HepG2 (cell line): ENCODE data around the gene IBA57. TPM values are rescaled to one million over a fixed set of nuclear protein-coding genes. Genes with fewer than 3 reads are reported as not detected.

Source experiments
- ATF1 ChIP-seq: IDR thresholded peaks from 2 replicates; pipeline ENCODE4 v1.6.1; 2016; ENCODE audit warnings: mild to moderate bottlenecking, control low read depth
- CENPX ChIP-seq: sonication (generic); formaldehyde crosslinking; IDR thresholded peaks from 2 replicates; pipeline ENCODE4 v1.9.0; 2021; ENCODE audit warnings: mild to moderate bottlenecking, missing genetic modification reagents, moderate library complexity
- ESRRA ChIP-seq: sonication (generic); formaldehyde crosslinking; IDR thresholded peaks from 2 replicates; pipeline ENCODE4 v1.5.1; 2020; ENCODE audit warnings: mild to moderate bottlenecking, low read depth, missing genetic modification reagents
- EZH2 ChIP-seq: conservative IDR thresholded peaks from 2 replicates; pipeline ENCODE4 v1.6.1; 2012; ENCODE audit warnings: mild to moderate bottlenecking, low read depth, low read length, moderate library complexity
- HMG20A ChIP-seq: IDR thresholded peaks from 2 replicates; pipeline ENCODE4 v1.6.1; 2016; ENCODE audit warnings: borderline replicate concordance
- MBD4 ChIP-seq: IDR thresholded peaks from 2 replicates; pipeline ENCODE4 v1.6.1; 2012; ENCODE audit warnings: low read length, inconsistent platforms, borderline replicate concordance
- SP140L ChIP-seq: sonication (generic); formaldehyde crosslinking; IDR thresholded peaks from 2 replicates; pipeline ENCODE4 v1.4.0; 2020; ENCODE audit warnings: missing genetic modification reagents, borderline replicate concordance
- TARDBP ChIP-seq: sonication (generic); formaldehyde crosslinking; IDR thresholded peaks from 2 replicates; pipeline ENCODE4 v1.8.0; 2022; ENCODE audit warnings: mild to moderate bottlenecking, missing genetic modification reagents
- TCF12 ChIP-seq, 2 experiments: fragments of 450-650 bp in 1 of 2; sonication (generic) in 1 of 2; formaldehyde crosslinking in 1 of 2; IDR thresholded peaks; 2 replicates each; pipeline versions ENCODE4 v1.6.1 to v1.8.0; 2017 to 2022; ENCODE audit warnings: antibody characterized with exemption in 1 of 2, mild to moderate bottlenecking in 1 of 2, missing genetic modification reagents in 1 of 2, moderate library complexity in 1 of 2
- ZFP1 ChIP-seq: IDR thresholded peaks from 2 replicates; pipeline ENCODE4 v1.6.1; 2016
- ZNF225 ChIP-seq: sonication (generic); formaldehyde crosslinking; IDR thresholded peaks from 2 replicates; pipeline ENCODE4 v1.4.0; 2020; ENCODE audit warnings: mild to moderate bottlenecking, missing genetic modification reagents
- ZNF282 ChIP-seq: fragments of 450-650 bp; IDR thresholded peaks from 2 replicates; pipeline ENCODE4 v1.6.1; 2018; ENCODE audit not compliant: partially characterized antibody
- ZNF333 ChIP-seq: sonication (generic); formaldehyde crosslinking; IDR thresholded peaks from 2 replicates; pipeline ENCODE4 v1.4.0; 2020; ENCODE audit warnings: mild to moderate bottlenecking, missing genetic modification reagents, borderline replicate concordance
- ZNF562 ChIP-seq: sonication (generic); formaldehyde crosslinking; IDR thresholded peaks from 2 replicates; pipeline ENCODE4 v1.8.0; 2022; ENCODE audit warnings: missing genetic modification reagents, borderline replicate concordance
- ZSCAN12 ChIP-seq: sonication (generic); formaldehyde crosslinking; IDR thresholded peaks from 2 replicates; pipeline ENCODE4 v1.9.0; 2021; ENCODE audit warnings: mild to moderate bottlenecking, missing genetic modification reagents
- polyA plus RNA-seq, 8 experiments: library from polyadenylated mRNA; depleted of rRNA in 3 of 8; stranded (reverse) in 7 of 8; unstranded in 1 of 8; fragments of >200 nt; fragmentation: Illumina TruSeq in 4 of 8; extraction: Trizol in 4 of 8; gene quantifications; 2 replicates each; pipeline versions ENCODE4 v1.2.1 to v1.2.3, GENCODE V29; 2011 to 2016; ENCODE audit warnings: low read depth in 4 of 8, missing spikeins in 1 of 8, mixed read lengths in 1 of 8; ENCODE audit not compliant: insufficient read depth in 1 of 8
- total RNA-seq, 5 experiments: library from RNA; depleted of rRNA; stranded (reverse); fragments of >200 nt; fragmentation: Illumina TruSeq; extraction: Trizol; gene quantifications; 2 replicates each; pipeline ENCODE4 v1.2.3, GENCODE V29; 2016; ENCODE audit warnings: low read depth in 1 of 5
- TF ChIP-seq, protein P1 (sequence below): sonication (generic); formaldehyde crosslinking; IDR thresholded peaks from 2 replicates; pipeline ENCODE4 v1.4.0; 2020; ENCODE audit warnings: mild to moderate bottlenecking, missing genetic modification reagents
- TF ChIP-seq, protein P2 (sequence below), 2 experiments: fragments of 450-650 bp in 1 of 2; sonication (generic) in 1 of 2; formaldehyde crosslinking in 1 of 2; IDR thresholded peaks; 2 replicates each; pipeline versions ENCODE4 v1.6.1 to v1.8.0; 2016 to 2022; ENCODE audit warnings: antibody characterized with exemption in 1 of 2, mild to moderate bottlenecking in 1 of 2, missing genetic modification reagents in 1 of 2
- TF ChIP-seq, protein P3 (sequence below): sonication (generic); formaldehyde crosslinking; IDR thresholded peaks from 2 replicates; pipeline ENCODE4 v1.8.0; 2022; ENCODE audit warnings: mild to moderate bottlenecking, missing genetic modification reagents, moderate library complexity

The IBA57 gene
- total and polyA plus RNA-seq, 2 of the 13 experiments (the other 11 are each of a cell fraction or from before 2014, with no cell fraction given) = 2.3 to 10.2 TPM

DNA sequence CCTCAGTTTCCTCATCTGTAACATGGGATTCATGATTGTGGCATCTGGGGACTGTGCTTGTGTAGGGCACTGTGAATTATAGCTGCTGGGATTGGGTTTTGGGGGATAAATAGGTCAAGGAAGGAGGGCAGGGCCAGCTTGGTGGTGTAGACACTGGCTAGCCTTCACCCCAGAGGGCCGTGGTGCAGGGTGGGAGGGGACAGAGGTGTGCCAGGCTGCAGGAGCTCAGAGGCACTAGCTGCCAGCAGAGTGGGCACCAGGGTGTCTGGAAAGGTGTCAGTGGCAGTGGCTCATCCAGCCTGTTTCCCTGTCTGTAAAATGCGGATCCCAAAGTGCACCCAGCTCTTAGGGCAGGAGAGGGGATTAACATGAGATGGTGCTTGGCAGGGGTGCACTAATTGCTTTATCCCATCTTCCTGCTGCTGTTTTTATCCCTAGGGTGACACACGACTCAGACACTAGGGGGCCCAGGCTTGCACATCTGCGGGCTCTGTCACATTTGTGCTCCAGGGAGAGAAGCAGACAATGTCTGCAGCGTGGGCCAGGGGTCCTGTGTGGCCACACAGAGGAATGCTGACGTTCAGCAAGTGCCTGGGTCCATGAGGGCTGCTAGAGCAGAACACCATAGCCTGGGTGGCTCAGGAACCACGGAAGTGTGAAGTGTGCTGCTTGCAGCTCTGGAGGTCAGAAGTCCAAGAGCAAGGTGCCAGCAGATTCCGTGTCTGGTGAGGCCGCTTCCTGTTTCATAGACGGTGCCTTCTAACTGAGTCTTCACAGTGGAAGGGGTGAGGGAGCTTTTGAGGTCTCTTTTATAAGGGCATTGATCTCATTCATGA, 61.6 kb downstream of the IBA57 start (continued):
- TF ChIP-seq, protein P1, sequence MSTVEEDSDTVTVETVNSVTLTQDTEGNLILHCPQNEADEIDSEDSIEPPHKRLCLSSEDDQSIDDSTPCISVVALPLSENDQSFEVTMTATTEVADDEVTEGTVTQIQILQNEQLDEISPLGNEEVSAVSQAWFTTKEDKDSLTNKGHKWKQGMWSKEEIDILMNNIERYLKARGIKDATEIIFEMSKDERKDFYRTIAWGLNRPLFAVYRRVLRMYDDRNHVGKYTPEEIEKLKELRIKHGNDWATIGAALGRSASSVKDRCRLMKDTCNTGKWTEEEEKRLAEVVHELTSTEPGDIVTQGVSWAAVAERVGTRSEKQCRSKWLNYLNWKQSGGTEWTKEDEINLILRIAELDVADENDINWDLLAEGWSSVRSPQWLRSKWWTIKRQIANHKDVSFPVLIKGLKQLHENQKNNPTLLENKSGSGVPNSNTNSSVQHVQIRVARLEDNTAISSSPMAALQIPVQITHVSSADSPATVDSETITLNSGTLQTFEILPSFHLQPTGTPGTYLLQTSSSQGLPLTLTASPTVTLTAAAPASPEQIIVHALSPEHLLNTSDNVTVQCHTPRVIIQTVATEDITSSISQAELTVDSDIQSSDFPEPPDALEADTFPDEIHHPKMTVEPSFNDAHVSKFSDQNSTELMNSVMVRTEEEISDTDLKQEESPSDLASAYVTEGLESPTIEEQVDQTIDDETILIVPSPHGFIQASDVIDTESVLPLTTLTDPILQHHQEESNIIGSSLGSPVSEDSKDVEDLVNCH = no peak
- no peak for TF ChIP-seq ZNF282
- no peak for TF ChIP-seq ESRRA (CRISPR knock-in tag)
- peak; percentile 44; the same call in 1 of the 2 replicates for TF ChIP-seq TARDBP (CRISPR knock-in tag)
- no peak for TF ChIP-seq EZH2
- no peak for TF ChIP-seq ATF1 (CRISPR knock-in tag)
- TF ChIP-seq, protein P2, sequence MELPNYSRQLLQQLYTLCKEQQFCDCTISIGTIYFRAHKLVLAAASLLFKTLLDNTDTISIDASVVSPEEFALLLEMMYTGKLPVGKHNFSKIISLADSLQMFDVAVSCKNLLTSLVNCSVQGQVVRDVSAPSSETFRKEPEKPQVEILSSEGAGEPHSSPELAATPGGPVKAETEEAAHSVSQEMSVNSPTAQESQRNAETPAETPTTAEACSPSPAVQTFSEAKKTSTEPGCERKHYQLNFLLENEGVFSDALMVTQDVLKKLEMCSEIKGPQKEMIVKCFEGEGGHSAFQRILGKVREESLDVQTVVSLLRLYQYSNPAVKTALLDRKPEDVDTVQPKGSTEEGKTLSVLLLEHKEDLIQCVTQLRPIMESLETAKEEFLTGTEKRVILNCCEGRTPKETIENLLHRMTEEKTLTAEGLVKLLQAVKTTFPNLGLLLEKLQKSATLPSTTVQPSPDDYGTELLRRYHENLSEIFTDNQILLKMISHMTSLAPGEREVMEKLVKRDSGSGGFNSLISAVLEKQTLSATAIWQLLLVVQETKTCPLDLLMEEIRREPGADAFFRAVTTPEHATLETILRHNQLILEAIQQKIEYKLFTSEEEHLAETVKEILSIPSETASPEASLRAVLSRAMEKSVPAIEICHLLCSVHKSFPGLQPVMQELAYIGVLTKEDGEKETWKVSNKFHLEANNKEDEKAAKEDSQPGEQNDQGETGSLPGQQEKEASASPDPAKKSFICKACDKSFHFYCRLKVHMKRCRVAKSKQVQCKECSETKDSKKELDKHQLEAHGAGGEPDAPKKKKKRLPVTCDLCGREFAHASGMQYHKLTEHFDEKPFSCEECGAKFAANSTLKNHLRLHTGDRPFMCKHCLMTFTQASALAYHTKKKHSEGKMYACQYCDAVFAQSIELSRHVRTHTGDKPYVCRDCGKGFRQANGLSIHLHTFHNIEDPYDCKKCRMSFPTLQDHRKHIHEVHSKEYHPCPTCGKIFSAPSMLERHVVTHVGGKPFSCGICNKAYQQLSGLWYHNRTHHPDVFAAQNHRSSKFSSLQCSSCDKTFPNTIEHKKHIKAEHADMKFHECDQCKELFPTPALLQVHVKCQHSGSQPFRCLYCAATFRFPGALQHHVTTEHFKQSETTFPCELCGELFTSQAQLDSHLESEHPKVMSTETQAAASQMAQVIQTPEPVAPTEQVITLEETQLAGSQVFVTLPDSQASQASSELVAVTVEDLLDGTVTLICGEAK (IDR thresholded peaks at IDR 0.05) = no peak
- TF ChIP-seq, protein P2 (CRISPR knock-in tag; IDR thresholded peaks at IDR 0.05) = no peak
- no peak for TF ChIP-seq ZSCAN12 (CRISPR knock-in tag)
- TF ChIP-seq, protein P3, sequence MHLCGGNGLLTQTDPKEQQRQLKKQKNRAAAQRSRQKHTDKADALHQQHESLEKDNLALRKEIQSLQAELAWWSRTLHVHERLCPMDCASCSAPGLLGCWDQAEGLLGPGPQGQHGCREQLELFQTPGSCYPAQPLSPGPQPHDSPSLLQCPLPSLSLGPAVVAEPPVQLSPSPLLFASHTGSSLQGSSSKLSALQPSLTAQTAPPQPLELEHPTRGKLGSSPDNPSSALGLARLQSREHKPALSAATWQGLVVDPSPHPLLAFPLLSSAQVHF (CRISPR knock-in tag) = no peak
- TF ChIP-seq SP140L = no peak
- TF ChIP-seq HMG20A (CRISPR knock-in tag) = no peak
- 0 out of 2 replicates have a peak, but pooled peaks have one; percentile 52 for TF ChIP-seq ZNF225 (CRISPR knock-in tag)
- TF ChIP-seq ZNF562 (CRISPR knock-in tag) = no peak
- no peak for TF ChIP-seq ZNF333 (CRISPR knock-in tag)
- no peak for TF ChIP-seq MBD4
- TF ChIP-seq ZFP1 (CRISPR knock-in tag) = no peak
- no peak for TF ChIP-seq CENPX (CRISPR knock-in tag)
- no peak for TF ChIP-seq TCF12 (IDR thresholded peaks at IDR 0.05)
- no peak for TF ChIP-seq TCF12 (CRISPR knock-in tag; IDR thresholded peaks at IDR 0.05)
